GM12875 (cell line): Measurements from ENCODE around the gene ADAMTS10.
"Not testable (repeated sequence)": the region's sequence is repeated elsewhere in the genome, so short reads cannot be mapped to it uniquely, and the experiment has no call there.

Experiments used
- H3K4me3 ChIP-seq: one replicate; pipeline ENCODE4 v1.5.1; 2011; ENCODE audit warnings: low read depth, low read length, control low read depth
- CTCF ChIP-seq: IDR thresholded peaks from 2 replicates; pipeline ENCODE4 v1.5.1; 2011; ENCODE audit warnings: low read depth, mild to moderate bottlenecking, control low read depth, inconsistent platforms, low read length, moderate library complexity, borderline replicate concordance; ENCODE audit not compliant: insufficient read depth

ADAMTS10 gene

GRCh38 chr19:8638078-8638619, 27.6 kb upstream of the ADAMTS10 start:
- H3K4me3 ChIP-seq = no peak overlapping the region
- TF ChIP-seq CTCF = no peak

- not testable (repeated sequence) for H3K4me3 ChIP-seq
Observed at GRCh38 chr19:8637070-8637469, 26.6 kb upstream of the ADAMTS10 start.

GRCh38 chr19:8635422-8635821, 24.9 kb upstream of the ADAMTS10 start:
- no peak overlapping the region for H3K4me3 ChIP-seq
- TF ChIP-seq CTCF = no peak

- no peak for TF ChIP-seq CTCF
Observed at GRCh38 chr19:8631425-8631819, 20.9 kb upstream of the ADAMTS10 start.

GRCh38 chr19:8630796-8631424, 20.4 kb upstream of the ADAMTS10 start:
- H3K4me3 ChIP-seq = no peak overlapping the region
- TF ChIP-seq CTCF = no peak

More at GRCh38 chr19:8631425-8631819, 20.9 kb upstream of the ADAMTS10 start:
- no peak overlapping the region for H3K4me3 ChIP-seq

GRCh38 chr19:8629996-8630683, 19.6 kb upstream of the ADAMTS10 start, which contains the start of gene NFILZ:
NFILZ (plus strand) TSS chr19:8630633; CDS start chr19:8676766, 46,133 bp downstream.
- no peak for TF ChIP-seq CTCF
- H3K4me3 ChIP-seq = no peak within 1 kb of the TSS

GRCh38 chr19:8629184-8629583, 18.7 kb upstream of the ADAMTS10 start:
- no peak overlapping the region for H3K4me3 ChIP-seq
- TF ChIP-seq CTCF = no peak
